Measurements from ENCODE around the gene MAML1.
A peak's percentile ranks its signal among the peaks of the same experiment; 100 is the strongest.

The MAML1 gene

DNA sequence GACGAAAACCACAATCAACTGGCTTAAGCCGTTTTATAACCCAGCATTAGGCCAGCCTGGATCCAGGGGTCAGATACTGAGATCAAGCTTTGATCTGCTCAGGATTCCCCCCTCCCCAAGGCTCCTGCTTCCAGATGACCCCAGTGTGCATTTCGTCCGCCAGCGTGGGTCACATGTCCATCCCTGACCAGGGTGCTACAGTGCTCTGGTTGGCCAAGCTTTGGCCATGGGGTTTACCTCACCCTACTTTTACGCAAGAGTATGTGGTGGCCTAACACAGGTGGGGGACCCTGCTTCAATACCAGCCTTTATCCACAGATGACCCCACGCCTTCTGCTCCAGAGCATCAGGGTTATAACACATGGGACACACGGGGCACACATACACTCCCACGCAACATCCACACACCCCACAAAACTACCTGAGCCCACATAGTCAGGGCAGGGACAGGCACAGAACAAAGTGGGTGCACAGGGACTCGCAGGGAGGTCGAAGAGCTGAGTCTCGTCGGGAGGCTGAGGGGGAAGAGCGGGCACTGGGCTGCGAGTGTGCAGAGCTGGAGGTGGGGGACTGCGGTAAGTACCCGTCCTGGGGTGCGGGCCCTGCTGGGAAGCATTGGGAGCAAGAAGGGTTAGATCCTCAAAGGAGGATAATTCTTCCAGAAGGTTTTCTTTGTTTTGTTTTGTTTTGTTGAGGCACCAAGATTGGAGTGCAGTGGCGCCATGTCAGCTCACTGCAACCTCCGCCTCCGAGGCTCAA is 83.0 kb downstream of the MAML1 start:
- WGBS (ENCODE audit: insufficient coverage): 97% methylated on average over 18 of the region's 21 CpGs
- no peak overlapping the region for H3K4me3 ChIP-seq (ENCODE audit: control insufficient read depth in 1 of 7, extremely low read depth in 1 of 7, insufficient read depth in 4 of 7, low read depth in 2 of 7, low read length in 6 of 7)
- H3K9me3 ChIP-seq (ENCODE audit: control extremely low read depth in 1 of 5, control insufficient read depth in 4 of 5, insufficient read depth in 2 of 5, low read depth in 1 of 5, low read length in 4 of 5): peaks cover 0 to 2% (median 0%) of the 10 kb centered on the region in 5 experiments
- ChIA-PET CTCF (interaction anchor here (5.8 kb wide), 1 partner anchor 13 kb away, joined by 39 read pairs; no protein-coding TSS in a partner anchor), POLR2A (interaction anchor here (9.1 kb wide), 1 partner anchor 10 kb away, joined by 131 read pairs; the partner anchor contains the start of gene MGAT4B)
- H3K27ac ChIP-seq (ENCODE audit: insufficient read depth in 1 of 2, low read depth in 1 of 2, low read length in 2 of 2, poor library complexity in 1 of 2, severe bottlenecking in 2 of 2): no peak overlapping the region
- no peaks in the 10 kb centered on the region for H3K27me3 ChIP-seq (replicated peaks in 2 of 5; ENCODE audit: control insufficient read depth in 4 of 5, insufficient read depth in 5 of 5, low read length in 4 of 5)
- H3K4me1 ChIP-seq (ENCODE audit: control extremely low read depth in 1 of 4, control insufficient read depth in 4 of 4, insufficient read depth in 4 of 4, low read length in 3 of 4): peaks cover 0 to 41% (median 37%) of the 10 kb centered on the region in 4 experiments
- DNase-seq: no peak
- H3K36me3 ChIP-seq (ENCODE audit: control insufficient read depth in 4 of 4, insufficient read depth in 4 of 4, low read length in 3 of 4): peaks cover 0 to 32% (median 10%) of the 10 kb centered on the region in 4 experiments

- H3K36me3 ChIP-seq (ENCODE audit: control insufficient read depth in 4 of 4, insufficient read depth in 4 of 4, low read length in 3 of 4): peaks cover 0 to 32% (median 10%) of the 10 kb centered on the region in 4 experiments
- H3K4me3 ChIP-seq (ENCODE audit: control insufficient read depth in 1 of 7, extremely low read depth in 1 of 7, insufficient read depth in 4 of 7, low read depth in 2 of 7, low read length in 6 of 7): peak overlapping the region in 6 of 7 experiments; percentile 17 to 71 (median 54)
- WGBS (ENCODE audit: insufficient coverage): 58% methylated on average over 21 of the region's 23 CpGs
- H3K4me1 ChIP-seq (ENCODE audit: control extremely low read depth in 1 of 4, control insufficient read depth in 4 of 4, insufficient read depth in 4 of 4, low read length in 3 of 4): peaks cover 0 to 41% (median 37%) of the 10 kb centered on the region in 4 experiments
- DNase-seq: no peak
- no peak overlapping the region for H3K27ac ChIP-seq (ENCODE audit: insufficient read depth in 1 of 2, low read depth in 1 of 2, low read length in 2 of 2, poor library complexity in 1 of 2, severe bottlenecking in 2 of 2)
- H3K9me3 ChIP-seq (ENCODE audit: control extremely low read depth in 1 of 5, control insufficient read depth in 4 of 5, insufficient read depth in 2 of 5, low read depth in 1 of 5, low read length in 4 of 5): peaks cover 0 to 2% (median 0%) of the 10 kb centered on the region in 5 experiments
- no peaks in the 10 kb centered on the region for H3K27me3 ChIP-seq (replicated peaks in 2 of 5; ENCODE audit: control insufficient read depth in 4 of 5, insufficient read depth in 5 of 5, low read length in 4 of 5)
- ChIA-PET CTCF (interaction anchor here (4.5 kb wide), 1 partner anchor 14 kb away, joined by 32 read pairs; no protein-coding TSS in a partner anchor), POLR2A (interaction anchor here (9.1 kb wide), 1 partner anchor 11 kb away, joined by 131 read pairs; the partner anchor contains the start of gene MGAT4B)
These were observed 83.8 kb downstream of the MAML1 start for GRCh38 chr5:179816401-179816795.

GRCh38 chr5:179816796-179817469 is 84.3 kb downstream of the MAML1 start:
- POLR2A ChIA-PET: interaction anchor here (9.1 kb wide), 1 partner anchor 12 kb away, joined by 131 read pairs; the partner anchor contains the start of gene MGAT4B

DNA sequence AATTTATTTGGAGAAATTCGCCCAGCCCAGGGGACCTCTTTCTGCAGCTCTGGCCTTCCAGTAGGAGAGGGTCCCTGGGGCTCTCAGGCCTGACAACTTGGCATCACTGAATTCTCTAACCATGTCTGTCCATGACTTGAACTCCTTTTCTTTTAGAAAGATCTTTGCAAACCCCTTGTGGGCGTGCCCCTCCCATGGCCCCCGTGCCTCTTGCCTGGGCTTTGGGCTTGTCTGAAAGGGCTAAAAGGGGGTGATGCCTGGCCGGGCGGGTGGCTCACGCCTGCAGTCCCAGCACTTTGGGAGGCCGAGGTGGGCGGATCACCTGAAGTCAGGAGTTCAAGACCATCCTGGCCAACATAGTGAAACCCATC is 84.8 kb downstream of the MAML1 start:
- H3K36me3 ChIP-seq (ENCODE audit: control insufficient read depth in 4 of 4, insufficient read depth in 4 of 4, low read length in 3 of 4): peaks cover 0 to 29% (median 7%) of the 10 kb centered on the region in 4 experiments
- H3K9me3 ChIP-seq (ENCODE audit: control extremely low read depth in 1 of 5, control insufficient read depth in 4 of 5, insufficient read depth in 2 of 5, low read depth in 1 of 5, low read length in 4 of 5): peaks cover 0 to 2% (median 0%) of the 10 kb centered on the region in 5 experiments
- H3K4me3 ChIP-seq (ENCODE audit: control insufficient read depth in 1 of 7, extremely low read depth in 1 of 7, insufficient read depth in 4 of 7, low read depth in 2 of 7, low read length in 6 of 7): peak overlapping the region in 4 of 7 experiments; percentile 40 to 71 (median 67)
- POLR2A ChIA-PET: interaction anchor here (9.1 kb wide), 1 partner anchor 12 kb away, joined by 131 read pairs; the partner anchor contains the start of gene MGAT4B
- H3K27ac ChIP-seq (ENCODE audit: insufficient read depth in 1 of 2, low read depth in 1 of 2, low read length in 2 of 2, poor library complexity in 1 of 2, severe bottlenecking in 2 of 2): peak overlapping the region in 1 of 2 experiments; percentile 95
- CTCF ChIA-PET: interaction anchor here (4.5 kb wide), 1 partner anchor 15 kb away, joined by 32 read pairs; no protein-coding TSS in a partner anchor
- 90% methylated on average over 8 of the region's 8 CpGs for WGBS (ENCODE audit: insufficient coverage)
- DNase-seq: no peak
- no peaks in the 10 kb centered on the region for H3K27me3 ChIP-seq (replicated peaks in 2 of 5; ENCODE audit: control insufficient read depth in 4 of 5, insufficient read depth in 5 of 5, low read length in 4 of 5)
- H3K4me1 ChIP-seq (ENCODE audit: control extremely low read depth in 1 of 4, control insufficient read depth in 4 of 4, insufficient read depth in 4 of 4, low read length in 3 of 4): peaks cover 0 to 51% (median 45%) of the 10 kb centered on the region in 4 experiments

More at GRCh38 chr5:179816796-179817469, 84.3 kb downstream of the MAML1 start:
- H3K27me3 ChIP-seq (replicated peaks in 2 of 5; ENCODE audit: control insufficient read depth in 4 of 5, insufficient read depth in 5 of 5, low read length in 4 of 5): no peaks in the 10 kb centered on the region
- H3K27ac ChIP-seq (ENCODE audit: insufficient read depth in 1 of 2, low read depth in 1 of 2, low read length in 2 of 2, poor library complexity in 1 of 2, severe bottlenecking in 2 of 2): no peak overlapping the region
- peaks cover 0 to 46% (median 40%) of the 10 kb centered on the region in 4 experiments for H3K4me1 ChIP-seq (ENCODE audit: control extremely low read depth in 1 of 4, control insufficient read depth in 4 of 4, insufficient read depth in 4 of 4, low read length in 3 of 4)
- CTCF ChIA-PET: interaction anchor here (4.5 kb wide), 1 partner anchor 14 kb away, joined by 32 read pairs; no protein-coding TSS in a partner anchor
- H3K4me3 ChIP-seq (ENCODE audit: control insufficient read depth in 1 of 7, extremely low read depth in 1 of 7, insufficient read depth in 4 of 7, low read depth in 2 of 7, low read length in 6 of 7): peak overlapping the region in 6 of 7 experiments; percentile 17 to 71 (median 54)
- H3K9me3 ChIP-seq (ENCODE audit: control extremely low read depth in 1 of 5, control insufficient read depth in 4 of 5, insufficient read depth in 2 of 5, low read depth in 1 of 5, low read length in 4 of 5): peaks cover 0 to 2% (median 0%) of the 10 kb centered on the region in 5 experiments
- no peak for DNase-seq
- H3K36me3 ChIP-seq (ENCODE audit: control insufficient read depth in 4 of 4, insufficient read depth in 4 of 4, low read length in 3 of 4): peaks cover 0 to 32% (median 10%) of the 10 kb centered on the region in 4 experiments
- WGBS (ENCODE audit: insufficient coverage): under 1% methylated on average over 49 of the region's 72 CpGs

GRCh38 chr5:179817890-179818745 is 85.5 kb downstream of the MAML1 start:
- no peaks in the 10 kb centered on the region for H3K27me3 ChIP-seq (replicated peaks in 2 of 5; ENCODE audit: control insufficient read depth in 4 of 5, insufficient read depth in 5 of 5, low read length in 4 of 5)
- ChIA-PET POLR2A (interaction anchor here (9.1 kb wide), 1 partner anchor 13 kb away, joined by 131 read pairs; the partner anchor contains the start of gene MGAT4B), CTCF (interaction anchor here (1.0 to 4.5 kb wide), 2 partner anchors 9 to 15 kb away, joined by 3 to 32 read pairs; no protein-coding TSS in a partner anchor)
- DNase-seq: peak in 1 of 3 donors; percentile 33
- H3K36me3 ChIP-seq (ENCODE audit: control insufficient read depth in 4 of 4, insufficient read depth in 4 of 4, low read length in 3 of 4): peaks cover 0 to 29% (median 10%) of the 10 kb centered on the region in 4 experiments
- peak overlapping the region; percentile 92 to 95 for H3K27ac ChIP-seq (ENCODE audit: insufficient read depth in 1 of 2, low read depth in 1 of 2, low read length in 2 of 2, poor library complexity in 1 of 2, severe bottlenecking in 2 of 2)
- peak overlapping the region in 5 of 7 experiments; percentile 23 to 96 (median 45) for H3K4me3 ChIP-seq (ENCODE audit: control insufficient read depth in 1 of 7, extremely low read depth in 1 of 7, insufficient read depth in 4 of 7, low read depth in 2 of 7, low read length in 6 of 7)
- WGBS (ENCODE audit: insufficient coverage): 96% methylated on average over 11 of the region's 14 CpGs
- peaks cover 0 to 2% (median 0%) of the 10 kb centered on the region in 5 experiments for H3K9me3 ChIP-seq (ENCODE audit: control extremely low read depth in 1 of 5, control insufficient read depth in 4 of 5, insufficient read depth in 2 of 5, low read depth in 1 of 5, low read length in 4 of 5)
- peaks cover 0 to 56% (median 49%) of the 10 kb centered on the region in 4 experiments for H3K4me1 ChIP-seq (ENCODE audit: control extremely low read depth in 1 of 4, control insufficient read depth in 4 of 4, insufficient read depth in 4 of 4, low read length in 3 of 4)
